Measurements from ENCODE around the gene GORASP1.

Gene GORASP1

GRCh38 chr3:39140341-39140971, 33.0 kb upstream of the GORASP1 start:
- DNase-seq, result no peak

- no peak for DNase-seq
Observed at GRCh38 chr3:39139442-39139841, 32.0 kb upstream of the GORASP1 start.

GRCh38 chr3:39138804-39139415, 31.5 kb upstream of the GORASP1 start:
- DNase-seq, result no peak

GRCh38 chr3:39137991-39138803, 30.8 kb upstream of the GORASP1 start:
- DNase-seq, result no peak

- no peak for DNase-seq
Observed at GRCh38 chr3:39137435-39137936, 30.1 kb upstream of the GORASP1 start.

- DNase-seq, result no peak
Observed at GRCh38 chr3:39136533-39137434, 29.4 kb upstream of the GORASP1 start.

GRCh38 chr3:39135170-39135805, 27.9 kb upstream of the GORASP1 start:
- no peak for DNase-seq

GRCh38 chr3:39134305-39134704, 26.9 kb upstream of the GORASP1 start:
- DNase-seq, result no peak

GRCh38 chr3:39133822-39134221, 26.4 kb upstream of the GORASP1 start:
- DNase-seq, result no peak

GRCh38 chr3:39133093-39133490, 25.7 kb upstream of the GORASP1 start:
- no peak for DNase-seq

GRCh38 chr3:39132096-39133092, 25.0 kb upstream of the GORASP1 start:
- no peak for DNase-seq

GRCh38 chr3:39130693-39131265, 23.4 kb upstream of the GORASP1 start:
- DNase-seq, result no peak

- no peak for DNase-seq
Observed at GRCh38 chr3:39130026-39130425, 22.6 kb upstream of the GORASP1 start.

GRCh38 chr3:39128951-39129350, 21.5 kb upstream of the GORASP1 start:
- DNase-seq, result no peak

- DNase-seq, result no peak
Observed at GRCh38 chr3:39127908-39128304, 20.5 kb upstream of the GORASP1 start.

- no peak for DNase-seq
Observed at GRCh38 chr3:39127269-39127907, 20.0 kb upstream of the GORASP1 start.

- DNase-seq, result no peak
Observed at GRCh38 chr3:39126532-39127071, 19.2 kb upstream of the GORASP1 start.

- no peak for DNase-seq
Observed at GRCh38 chr3:39125841-39126500, 18.5 kb upstream of the GORASP1 start.

Measured in NCI-H524 treated with DMSO at 0.1 percent for 48 hours (cell line).